Measurements from ENCODE around the gene FBXL17.

- TF ChIP-seq TCF7L2 (IDR thresholded peaks at IDR 0.05; ENCODE audit: borderline replicate concordance, low read depth, low read length) (no peak), ZNF660 (tag by site-specific recombination; IDR thresholded peaks at IDR 0.05) (no peak), HOXA7 (CRISPR knock-in tag; IDR thresholded peaks at IDR 0.05; ENCODE audit: borderline replicate concordance) (no peak), SETDB1 (IDR thresholded peaks at IDR 0.05; ENCODE audit: insufficient read length, low read length) (no peak), CTCF (tag by site-specific recombination; IDR thresholded peaks at IDR 0.05) (no peak), ZSCAN4 (tag by site-specific recombination; IDR thresholded peaks at IDR 0.05) (no peak), ZNF544 (tag by site-specific recombination; IDR thresholded peaks at IDR 0.05) (no peak), ZNF704 (tag by site-specific recombination; IDR thresholded peaks at IDR 0.05) (no peak), ZFP37 (tag by site-specific recombination; IDR thresholded peaks at IDR 0.05) (no peak), ZNF433 (tag by site-specific recombination; IDR thresholded peaks at IDR 0.05; ENCODE audit: low read depth) (no peak), ZNF202 (tag by site-specific recombination; IDR thresholded peaks at IDR 0.05; ENCODE audit: borderline replicate concordance) (no peak)
Measured at GRCh38 chr5:107835096-107835495, 546.8 kb downstream of the FBXL17 start.
